HG03457 (cell line): ENCODE measurements around the gene BPIFB6.

ENCODE experiments used
- ATAC-seq: cut with Tn5 transposase; IDR thresholded peaks from one replicate; pipeline ENCODE4 v1.9.1; 2021; ENCODE audit warnings: moderate number of reproducible peaks; ENCODE audit not compliant: unreplicated experiment

The BPIFB6 gene

GRCh38 chr20:33082546-33082945 is 51.1 kb downstream of the BPIFB6 start:
- no peak for ATAC-seq

GRCh38 chr20:33083544-33084340 is 52.3 kb downstream of the BPIFB6 start:
- no peak for ATAC-seq

DNA sequence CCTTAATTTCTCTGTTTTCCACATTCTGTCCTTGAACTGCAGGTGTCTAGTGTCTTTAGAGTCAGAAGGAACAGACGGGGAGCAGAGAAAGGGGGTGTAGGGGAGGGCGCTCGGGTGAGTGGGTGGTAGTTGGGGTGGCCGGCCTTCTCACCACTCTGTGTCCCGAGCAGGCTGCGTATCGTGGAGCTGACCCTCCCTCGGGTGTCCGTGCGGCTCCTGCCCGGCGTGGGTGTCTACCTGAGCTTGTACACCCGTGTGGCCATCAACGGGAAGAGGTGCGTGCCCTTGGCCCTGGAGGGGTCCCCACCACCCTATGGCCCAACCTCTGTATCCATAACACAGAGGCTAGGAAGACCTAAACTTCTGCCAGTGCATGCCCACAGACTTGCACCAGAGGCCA is 53.3 kb downstream of the BPIFB6 start:
- ATAC-seq: no peak

DNA sequence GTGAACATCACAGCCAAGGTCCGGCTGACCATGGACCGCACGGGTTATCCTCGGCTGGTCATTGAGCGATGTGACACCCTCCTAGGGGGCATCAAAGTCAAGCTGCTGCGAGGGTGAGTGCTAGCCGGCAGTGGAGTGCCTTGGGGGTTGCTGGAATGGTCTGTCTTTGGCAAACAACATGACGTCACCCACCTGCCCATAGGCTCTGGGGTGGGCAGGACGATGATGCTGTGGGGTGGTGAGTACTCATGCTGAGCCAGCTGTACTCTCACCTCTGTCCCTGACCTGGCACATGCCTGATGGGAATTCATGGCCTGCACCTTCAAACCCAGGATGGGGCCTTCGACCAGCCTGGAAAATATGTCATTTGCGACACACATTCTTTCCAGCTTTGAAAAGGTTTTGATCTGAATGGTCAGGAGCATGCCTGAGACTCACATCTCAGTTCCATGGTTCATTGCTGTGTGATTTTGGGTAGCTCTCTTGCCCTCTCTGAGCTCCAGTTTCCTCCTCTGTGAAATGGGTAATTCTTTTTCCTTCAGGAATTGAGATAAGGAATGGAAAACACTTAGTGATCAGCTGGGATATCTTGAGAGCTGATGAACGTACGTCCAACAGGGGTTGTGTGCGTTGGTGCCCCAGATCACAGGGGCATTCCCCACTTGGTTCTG is 54.7 kb downstream of the BPIFB6 start:
- ATAC-seq: no peak

DNA sequence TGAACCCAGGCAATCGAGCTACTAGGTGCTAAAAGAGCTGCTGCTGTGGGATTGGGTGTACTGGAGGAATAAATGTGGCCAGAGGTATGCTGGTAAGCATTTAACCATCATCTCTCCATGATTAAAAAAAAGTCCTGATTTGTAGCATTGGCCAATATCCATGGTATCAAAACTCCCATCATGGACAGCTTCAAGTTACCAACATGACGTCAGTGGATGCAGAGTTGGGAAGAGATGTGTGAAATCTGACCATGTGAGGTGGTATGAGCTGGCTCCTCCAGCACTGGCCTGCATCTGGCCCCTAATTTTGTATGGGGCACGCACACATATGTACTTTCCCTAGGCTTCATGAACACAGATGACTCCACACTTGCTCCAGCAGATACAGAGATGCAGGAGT is 59.7 kb downstream of the BPIFB6 start:
- no peak for ATAC-seq

DNA sequence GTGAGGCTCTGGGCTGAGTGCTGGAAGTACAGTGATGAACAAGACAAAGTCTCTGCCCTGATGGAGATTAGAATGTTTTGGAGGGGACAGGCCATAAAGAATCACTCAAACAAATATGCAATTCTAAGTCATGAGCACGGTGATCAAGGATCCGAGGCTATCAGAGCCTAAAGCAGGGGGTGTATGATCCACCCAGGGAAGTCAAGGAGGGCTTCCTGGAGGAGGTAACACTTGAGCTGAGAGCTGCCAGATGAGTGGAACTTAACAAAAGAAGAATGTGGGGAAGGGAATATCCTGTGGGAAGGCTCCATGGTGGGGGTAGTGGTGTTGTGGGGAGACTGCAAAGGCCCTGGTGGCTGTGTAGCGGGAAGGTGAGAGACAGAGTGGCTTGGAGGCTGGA is 60.2 kb downstream of the BPIFB6 start:
- ATAC-seq: no peak

DNA sequence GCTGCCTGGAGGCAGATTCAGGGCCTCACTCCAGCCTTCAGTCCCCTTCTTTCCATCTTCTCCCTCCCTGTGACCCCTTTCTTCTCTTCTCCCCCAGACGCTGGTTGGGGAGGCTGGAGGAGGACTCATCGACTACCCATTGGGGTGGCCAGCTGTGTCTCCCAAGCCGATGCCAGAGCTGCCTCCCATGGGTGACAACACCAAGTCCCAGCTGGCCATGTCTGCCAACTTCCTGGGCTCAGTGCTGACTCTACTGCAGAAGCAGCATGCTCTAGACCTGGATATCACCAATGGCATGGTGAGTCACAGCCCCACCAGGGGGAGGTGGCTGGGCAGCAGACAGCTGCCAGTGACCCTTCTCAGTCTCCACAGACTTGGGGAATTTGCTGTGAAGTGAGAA is 60.9 kb downstream of the BPIFB6 start:
- no peak for ATAC-seq

- no peak for ATAC-seq
Measured at GRCh38 chr20:33093074-33093473, 61.6 kb downstream of the BPIFB6 start.

GRCh38 chr20:33093582-33093981 is 62.1 kb downstream of the BPIFB6 start:
- no peak for ATAC-seq
